HEK293T (cell line): ENCODE results near the gene KIR2DL3.

Experiments
- FOXA1 ChIP-seq: fragments of 450-650 bp; IDR thresholded peaks from 2 replicates; pipeline ENCODE4 v1.6.1; 2016; ENCODE audit warnings: mild to moderate bottlenecking
- FOXM1 ChIP-seq: fragments of 450-650 bp; IDR thresholded peaks from 2 replicates; pipeline ENCODE4 v1.6.1; 2017; ENCODE audit warnings: mild to moderate bottlenecking, borderline replicate concordance
- HDGF ChIP-seq: fragments of 450-650 bp; IDR thresholded peaks from 2 replicates; pipeline ENCODE4 v1.6.1; 2017; ENCODE audit warnings: antibody characterized with exemption, borderline replicate concordance
- NFRKB ChIP-seq: fragments of 450-650 bp; IDR thresholded peaks from 2 replicates; pipeline ENCODE4 v1.6.1; 2016; ENCODE audit warnings: mild to moderate bottlenecking, moderate library complexity
- PKNOX1 ChIP-seq: fragments of 450-650 bp; IDR thresholded peaks from 2 replicates; pipeline ENCODE4 v1.6.1; 2016
- ZNF384 ChIP-seq: fragments of 450-650 bp; IDR thresholded peaks from 2 replicates; pipeline ENCODE4 v1.6.1; 2016

GRCh38 chr19:54724142-54724541 is 14.2 kb upstream of the KIR2DL3 start, which contains the start of gene KIR3DL3:
- TF ChIP-seq PKNOX1, result no peak
- TF ChIP-seq FOXA1, result no peak
- TF ChIP-seq NFRKB, result no peak
- TF ChIP-seq ZNF384, result no peak
- TF ChIP-seq HDGF, result no peak
- no peak for TF ChIP-seq FOXM1
